GM12891 (cell line): ENCODE results near the gene KCNA3.

Source experiments
- POLR2A ChIP-seq: IDR thresholded peaks from 2 replicates; pipeline ENCODE4 v1.6.1; 2011; ENCODE audit warnings: low read depth, low read length, control low read depth
- POLR2AphosphoS5 ChIP-seq: IDR thresholded peaks from 2 replicates; pipeline ENCODE4 v1.6.1; 2011; ENCODE audit warnings: low read depth, low read length, control low read depth

DNA sequence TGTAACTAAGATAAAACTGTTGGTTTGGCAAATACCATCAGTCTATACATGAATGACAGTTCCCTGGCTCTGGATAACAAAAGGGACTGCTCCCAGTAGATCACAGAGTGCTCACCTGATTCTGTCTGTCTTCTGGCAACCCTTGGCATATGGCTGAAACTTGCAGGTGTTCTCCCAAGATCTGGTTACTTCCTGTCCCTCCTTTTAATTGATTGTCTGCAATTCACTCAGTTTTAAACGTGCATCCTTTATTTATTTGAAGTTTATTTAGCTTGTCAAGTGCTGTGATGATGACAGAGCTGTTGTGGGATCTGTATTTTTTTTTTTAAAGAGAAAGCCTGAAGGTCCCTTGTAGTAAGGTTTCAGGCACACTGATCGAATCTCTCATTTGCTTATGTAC, 3.4 kb downstream of the KCNA3 start:
- TF ChIP-seq POLR2AphosphoS5 (no peak), POLR2A (no peak)
